ENCODE data around the gene DENND1A. TPM values are rescaled to one million over a fixed set of nuclear protein-coding genes. Genes with fewer than 3 reads are reported as not detected.

DENND1A gene
- total RNA-seq, 1 experiment from 2014 or later: 23.5 TPM

DNA sequence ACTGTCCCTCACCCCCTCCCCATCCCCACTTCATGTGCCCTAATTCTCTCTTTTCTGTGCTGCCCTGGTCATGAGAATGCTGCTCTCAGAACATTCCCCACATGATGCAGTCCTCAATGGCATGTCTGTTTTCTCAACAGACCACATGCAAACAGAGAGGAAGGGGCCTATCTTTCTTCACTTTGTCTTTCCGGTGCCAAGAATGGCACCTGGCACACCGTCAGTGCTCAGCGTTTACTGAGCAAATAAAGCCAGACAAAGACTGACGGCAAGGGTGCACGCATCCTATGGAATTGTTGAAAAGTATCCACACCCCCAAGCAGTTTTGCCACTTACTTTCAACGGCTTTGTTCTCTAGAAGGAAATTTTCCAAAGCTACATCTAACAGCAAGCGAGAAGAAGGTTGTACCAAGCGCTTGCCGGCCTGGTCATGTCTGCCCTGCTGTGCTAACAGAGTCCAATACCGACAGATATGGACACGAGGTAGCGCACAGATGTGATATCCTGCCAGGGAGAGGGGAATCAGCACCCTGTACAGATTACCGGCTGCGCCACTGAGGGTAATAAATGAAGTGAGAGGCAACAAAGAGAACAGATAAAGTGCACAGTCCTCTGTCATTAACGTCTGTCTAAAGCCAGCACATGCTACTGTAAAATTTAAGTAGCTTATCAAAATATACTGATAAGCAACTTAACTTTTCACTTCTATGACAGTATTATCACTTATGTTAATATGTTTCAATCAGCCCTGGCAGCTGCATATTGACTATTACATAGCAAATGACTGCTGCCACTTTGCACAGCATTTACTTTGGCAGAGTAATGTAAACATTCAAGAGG is 251.7 kb downstream of the DENND1A start:
- Mint-ChIP-seq H3K36me3 (peaks cover 35% of the 10 kb centered on the region), H3K4me1 (0 out of 2 replicates have a peak, but pooled peaks cover 2% of the 10 kb centered on the region), H3K27me3 (ENCODE audit: low read depth) (no peaks in the 10 kb centered on the region), H3K4me3 (no peak overlapping the region), H3K27ac (no peak overlapping the region), H3K9me3 (peaks cover 33% of the 10 kb centered on the region)
- ChIA-PET CTCF (no interaction called here), POLR2A (no interaction called here)
- no peak for DNase-seq (ENCODE audit: low spot score)
- 0 out of 2 replicates have a peak, but pooled peaks have one; percentile 24 for TF ChIP-seq GABPB1 (CRISPR knock-in tag; IDR thresholded peaks at IDR 0.05)
- TF ChIP-seq JAZF1 (CRISPR knock-in tag; IDR thresholded peaks at IDR 0.05): no peak
- TF ChIP-seq RORB (CRISPR knock-in tag; IDR thresholded peaks at IDR 0.05): 0 out of 2 replicates have a peak, but pooled peaks have one; percentile 28
- no peak for TF ChIP-seq GTF2I (CRISPR knock-in tag; conservative IDR thresholded peaks at IDR 0.05)
- TF ChIP-seq, protein P1, sequence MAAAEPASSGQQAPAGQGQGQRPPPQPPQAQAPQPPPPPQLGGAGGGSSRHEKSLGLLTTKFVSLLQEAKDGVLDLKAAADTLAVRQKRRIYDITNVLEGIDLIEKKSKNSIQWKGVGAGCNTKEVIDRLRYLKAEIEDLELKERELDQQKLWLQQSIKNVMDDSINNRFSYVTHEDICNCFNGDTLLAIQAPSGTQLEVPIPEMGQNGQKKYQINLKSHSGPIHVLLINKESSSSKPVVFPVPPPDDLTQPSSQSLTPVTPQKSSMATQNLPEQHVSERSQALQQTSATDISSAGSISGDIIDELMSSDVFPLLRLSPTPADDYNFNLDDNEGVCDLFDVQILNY (CRISPR knock-in tag; IDR thresholded peaks at IDR 0.05): no peak
- TF ChIP-seq ZNF263 (CRISPR knock-in tag; IDR thresholded peaks at IDR 0.05; ENCODE audit: low read depth): no peak
- TF ChIP-seq, protein P2, sequence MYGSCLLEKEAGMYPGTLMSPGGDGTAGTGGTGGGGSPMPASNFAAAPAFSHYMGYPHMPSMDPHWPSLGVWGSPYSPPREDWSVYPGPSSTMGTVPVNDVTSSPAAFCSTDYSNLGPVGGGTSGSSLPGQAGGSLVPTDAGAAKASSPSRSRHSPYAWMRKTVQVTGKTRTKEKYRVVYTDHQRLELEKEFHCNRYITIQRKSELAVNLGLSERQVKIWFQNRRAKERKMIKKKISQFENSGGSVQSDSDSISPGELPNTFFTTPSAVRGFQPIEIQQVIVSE (CRISPR knock-in tag; IDR thresholded peaks at IDR 0.05; ENCODE audit: borderline replicate concordance): no peak
- no peak for TF ChIP-seq NR1H2 (CRISPR knock-in tag; IDR thresholded peaks at IDR 0.05)
- TF ChIP-seq NFATC4 (CRISPR knock-in tag; IDR thresholded peaks at IDR 0.05): no peak
- TF ChIP-seq, protein P3, sequence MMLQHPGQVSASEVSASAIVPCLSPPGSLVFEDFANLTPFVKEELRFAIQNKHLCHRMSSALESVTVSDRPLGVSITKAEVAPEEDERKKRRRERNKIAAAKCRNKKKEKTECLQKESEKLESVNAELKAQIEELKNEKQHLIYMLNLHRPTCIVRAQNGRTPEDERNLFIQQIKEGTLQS (CRISPR knock-in tag; conservative IDR thresholded peaks at IDR 0.05): no peak
- no peak for ATAC-seq

DNA sequence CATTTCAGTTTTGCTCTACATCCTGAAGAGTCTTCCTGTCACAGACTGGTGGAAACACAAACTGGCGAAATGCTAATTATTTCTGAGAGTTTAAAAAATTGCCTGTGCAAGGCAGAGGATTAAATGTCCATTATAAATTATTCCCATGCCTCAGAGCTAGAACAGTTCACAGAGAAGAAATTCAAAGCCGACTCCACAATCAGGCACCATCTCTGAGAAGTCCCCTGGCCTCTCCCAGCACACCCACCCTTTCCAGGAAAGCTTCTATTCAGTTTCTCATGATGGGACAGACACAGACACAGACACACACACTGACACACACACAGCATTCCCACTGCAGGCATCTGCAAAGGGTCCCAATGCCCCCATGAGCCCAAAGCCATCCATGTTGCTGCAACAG is 253.1 kb downstream of the DENND1A start:
- no peaks in the 10 kb centered on the region for H3K4me1 Mint-ChIP-seq
- H3K27ac Mint-ChIP-seq: no peak overlapping the region; the same call in 1 of the 2 replicates
- ChIA-PET POLR2A (no interaction called here), CTCF (no interaction called here)
- no peak for ATAC-seq
- no peak overlapping the region for H3K4me3 Mint-ChIP-seq
- peaks cover 38% of the 10 kb centered on the region for H3K9me3 Mint-ChIP-seq
- peaks cover 35% of the 10 kb centered on the region for H3K36me3 Mint-ChIP-seq
- no peak for DNase-seq (ENCODE audit: low spot score)
- H3K27me3 Mint-ChIP-seq (ENCODE audit: low read depth): no peaks in the 10 kb centered on the region
- TF ChIP-seq SMAD4 (CRISPR knock-in tag; IDR thresholded peaks at IDR 0.05) (no peak), ZNF219 (CRISPR knock-in tag; IDR thresholded peaks at IDR 0.05; ENCODE audit: borderline replicate concordance) (no peak), EMX1 (CRISPR knock-in tag; IDR thresholded peaks at IDR 0.05) (no peak), ZNF423 (CRISPR knock-in tag; IDR thresholded peaks at IDR 0.05) (no peak), ZNF396 (CRISPR knock-in tag; IDR thresholded peaks at IDR 0.05; ENCODE audit: borderline replicate concordance) (no peak), NFYB (CRISPR knock-in tag; conservative IDR thresholded peaks at IDR 0.05; ENCODE audit: low read depth) (no peak), PRRX2 (CRISPR knock-in tag; IDR thresholded peaks at IDR 0.05) (no peak), ZNF317 (CRISPR knock-in tag; IDR thresholded peaks at IDR 0.05; ENCODE audit: borderline replicate concordance, low read depth) (no peak), SP1 (CRISPR knock-in tag; conservative IDR thresholded peaks at IDR 0.05) (no peak), JAZF1 (CRISPR knock-in tag; IDR thresholded peaks at IDR 0.05) (no peak), ZNF671 (CRISPR knock-in tag; IDR thresholded peaks at IDR 0.05) (no peak)
- TF ChIP-seq, protein P3 (CRISPR knock-in tag; conservative IDR thresholded peaks at IDR 0.05): no peak
- TF ChIP-seq, protein P4, sequence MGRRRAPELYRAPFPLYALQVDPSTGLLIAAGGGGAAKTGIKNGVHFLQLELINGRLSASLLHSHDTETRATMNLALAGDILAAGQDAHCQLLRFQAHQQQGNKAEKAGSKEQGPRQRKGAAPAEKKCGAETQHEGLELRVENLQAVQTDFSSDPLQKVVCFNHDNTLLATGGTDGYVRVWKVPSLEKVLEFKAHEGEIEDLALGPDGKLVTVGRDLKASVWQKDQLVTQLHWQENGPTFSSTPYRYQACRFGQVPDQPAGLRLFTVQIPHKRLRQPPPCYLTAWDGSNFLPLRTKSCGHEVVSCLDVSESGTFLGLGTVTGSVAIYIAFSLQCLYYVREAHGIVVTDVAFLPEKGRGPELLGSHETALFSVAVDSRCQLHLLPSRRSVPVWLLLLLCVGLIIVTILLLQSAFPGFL (CRISPR knock-in tag; IDR thresholded peaks at IDR 0.05; ENCODE audit: borderline replicate concordance): no peak
- TF ChIP-seq, protein P5, sequence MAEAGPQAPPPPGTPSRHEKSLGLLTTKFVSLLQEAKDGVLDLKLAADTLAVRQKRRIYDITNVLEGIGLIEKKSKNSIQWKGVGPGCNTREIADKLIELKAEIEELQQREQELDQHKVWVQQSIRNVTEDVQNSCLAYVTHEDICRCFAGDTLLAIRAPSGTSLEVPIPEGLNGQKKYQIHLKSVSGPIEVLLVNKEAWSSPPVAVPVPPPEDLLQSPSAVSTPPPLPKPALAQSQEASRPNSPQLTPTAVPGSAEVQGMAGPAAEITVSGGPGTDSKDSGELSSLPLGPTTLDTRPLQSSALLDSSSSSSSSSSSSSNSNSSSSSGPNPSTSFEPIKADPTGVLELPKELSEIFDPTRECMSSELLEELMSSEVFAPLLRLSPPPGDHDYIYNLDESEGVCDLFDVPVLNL (CRISPR knock-in tag; IDR thresholded peaks at IDR 0.05; ENCODE audit: borderline replicate concordance, low read depth): no peak
- TF ChIP-seq, protein P6, sequence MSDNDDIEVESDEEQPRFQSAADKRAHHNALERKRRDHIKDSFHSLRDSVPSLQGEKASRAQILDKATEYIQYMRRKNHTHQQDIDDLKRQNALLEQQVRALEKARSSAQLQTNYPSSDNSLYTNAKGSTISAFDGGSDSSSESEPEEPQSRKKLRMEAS (CRISPR knock-in tag; IDR thresholded peaks at IDR 0.05): no peak
- TF ChIP-seq, protein P7, sequence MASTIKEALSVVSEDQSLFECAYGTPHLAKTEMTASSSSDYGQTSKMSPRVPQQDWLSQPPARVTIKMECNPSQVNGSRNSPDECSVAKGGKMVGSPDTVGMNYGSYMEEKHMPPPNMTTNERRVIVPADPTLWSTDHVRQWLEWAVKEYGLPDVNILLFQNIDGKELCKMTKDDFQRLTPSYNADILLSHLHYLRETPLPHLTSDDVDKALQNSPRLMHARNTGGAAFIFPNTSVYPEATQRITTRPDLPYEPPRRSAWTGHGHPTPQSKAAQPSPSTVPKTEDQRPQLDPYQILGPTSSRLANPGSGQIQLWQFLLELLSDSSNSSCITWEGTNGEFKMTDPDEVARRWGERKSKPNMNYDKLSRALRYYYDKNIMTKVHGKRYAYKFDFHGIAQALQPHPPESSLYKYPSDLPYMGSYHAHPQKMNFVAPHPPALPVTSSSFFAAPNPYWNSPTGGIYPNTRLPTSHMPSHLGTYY (CRISPR knock-in tag; IDR thresholded peaks at IDR 0.05): no peak
